ENCODE results near the gene ADSS1. TPM values are rescaled to one million over a fixed set of nuclear protein-coding genes. Genes with fewer than 3 reads are reported as not detected.

Gene ADSS1
- total and polyA plus RNA-seq, 2 experiments from 2014 or later: 3.8 to 7.6 TPM

DNA sequence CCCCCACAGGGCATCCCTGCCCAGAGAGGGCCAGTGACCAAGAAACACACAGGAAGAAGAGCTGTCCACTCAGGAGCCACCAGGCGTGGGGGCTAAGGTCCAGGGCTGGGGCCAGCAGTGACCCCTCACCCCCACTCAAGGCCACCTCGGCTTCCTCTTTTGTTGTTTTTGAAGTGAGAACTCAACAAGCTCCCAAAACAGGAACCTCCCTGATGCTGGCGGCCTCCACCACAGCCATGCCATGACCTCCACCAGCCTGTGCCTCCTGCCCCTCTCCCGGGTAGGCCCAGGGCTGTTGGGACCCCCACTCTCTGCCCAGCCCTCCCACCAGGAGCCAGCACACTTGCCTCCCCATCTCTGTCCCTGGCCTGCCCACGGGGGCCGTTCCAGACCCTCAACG lies 63.7 kb downstream of the ADSS1 start:
- TF ChIP-seq, protein P1, sequence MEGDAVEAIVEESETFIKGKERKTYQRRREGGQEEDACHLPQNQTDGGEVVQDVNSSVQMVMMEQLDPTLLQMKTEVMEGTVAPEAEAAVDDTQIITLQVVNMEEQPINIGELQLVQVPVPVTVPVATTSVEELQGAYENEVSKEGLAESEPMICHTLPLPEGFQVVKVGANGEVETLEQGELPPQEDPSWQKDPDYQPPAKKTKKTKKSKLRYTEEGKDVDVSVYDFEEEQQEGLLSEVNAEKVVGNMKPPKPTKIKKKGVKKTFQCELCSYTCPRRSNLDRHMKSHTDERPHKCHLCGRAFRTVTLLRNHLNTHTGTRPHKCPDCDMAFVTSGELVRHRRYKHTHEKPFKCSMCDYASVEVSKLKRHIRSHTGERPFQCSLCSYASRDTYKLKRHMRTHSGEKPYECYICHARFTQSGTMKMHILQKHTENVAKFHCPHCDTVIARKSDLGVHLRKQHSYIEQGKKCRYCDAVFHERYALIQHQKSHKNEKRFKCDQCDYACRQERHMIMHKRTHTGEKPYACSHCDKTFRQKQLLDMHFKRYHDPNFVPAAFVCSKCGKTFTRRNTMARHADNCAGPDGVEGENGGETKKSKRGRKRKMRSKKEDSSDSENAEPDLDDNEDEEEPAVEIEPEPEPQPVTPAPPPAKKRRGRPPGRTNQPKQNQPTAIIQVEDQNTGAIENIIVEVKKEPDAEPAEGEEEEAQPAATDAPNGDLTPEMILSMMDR (IDR thresholded peaks at IDR 0.05; ENCODE audit: poor library complexity): no peak
- TF ChIP-seq EZH2phosphoT487 (IDR thresholded peaks at IDR 0.05; ENCODE audit: low read depth, severe bottlenecking, unreplicated experiment) (no peak), EZH2 (IDR thresholded peaks at IDR 0.05; ENCODE audit: borderline replicate concordance) (no peak)
- Histone ChIP-seq H3K4me1 (ENCODE audit: insufficient read depth) (peaks cover 4% of the 10 kb centered on the region), H3K4me3 (no peak overlapping the region), H3K4me2 (no peak overlapping the region), H3K27me3 (no peaks in the 10 kb centered on the region), H3K9me2 (replicated peaks; ENCODE audit: insufficient read depth) (no peaks in the 10 kb centered on the region), H3K36me3 (replicated peaks; ENCODE audit: insufficient read depth, low read depth) (no peaks in the 10 kb centered on the region), H2AFZ (no peak overlapping the region), H3K9me3 (ENCODE audit: low read depth) (no peaks in the 10 kb centered on the region), H3K27ac (no peak overlapping the region), H3K79me2 (peaks cover 73% of the 10 kb centered on the region), H4K20me1 (ENCODE audit: insufficient read depth, poor library complexity, severe bottlenecking) (peaks cover 69% of the 10 kb centered on the region)
- DNase-seq (ENCODE audit: low spot score): no peak
- WGBS (ENCODE audit: low lambda C conversion rate, missing lambda C conversion rate): 94% methylated on average over 7 of the region's 7 CpGs

DNA sequence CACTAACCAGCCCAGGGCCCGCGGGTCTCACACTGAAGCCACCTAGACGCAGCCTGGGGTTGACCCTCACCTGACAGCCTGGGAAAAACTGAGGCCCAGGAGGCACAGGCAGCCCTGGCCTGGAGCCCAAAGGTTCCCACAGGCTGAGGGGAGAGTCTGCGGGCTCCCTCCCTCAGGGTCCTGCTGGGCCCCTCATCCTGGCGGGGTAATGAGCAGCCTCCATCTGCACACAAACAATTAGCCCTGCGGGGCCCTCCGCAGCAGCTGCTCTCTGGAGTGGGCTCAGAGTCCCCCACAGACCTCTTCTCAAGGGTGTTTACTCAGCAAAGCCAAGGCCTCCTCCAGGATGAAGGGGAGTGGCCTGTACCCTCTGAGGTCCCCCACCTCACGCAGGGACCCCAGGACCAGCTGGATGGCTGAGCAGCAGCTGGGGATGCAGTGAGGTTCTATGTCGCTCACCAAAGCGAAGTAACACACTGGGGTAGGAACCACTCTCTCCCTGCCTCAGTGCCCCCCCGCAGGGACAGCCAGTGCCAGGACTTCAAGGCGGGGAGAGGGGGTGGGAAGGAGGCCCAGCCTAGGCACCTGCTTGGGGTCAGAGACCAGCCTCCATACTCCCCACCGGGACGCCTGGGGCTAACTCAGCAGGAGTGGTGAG lies 64.3 kb downstream of the ADSS1 start:
- Histone ChIP-seq H3K4me2 (no peak overlapping the region), H2AFZ (no peak overlapping the region), H3K4me1 (ENCODE audit: insufficient read depth) (peaks cover 9% of the 10 kb centered on the region), H4K20me1 (ENCODE audit: insufficient read depth, poor library complexity, severe bottlenecking) (peaks cover 75% of the 10 kb centered on the region), H3K4me3 (no peak overlapping the region), H3K9me3 (ENCODE audit: low read depth) (no peaks in the 10 kb centered on the region), H3K9me2 (replicated peaks; ENCODE audit: insufficient read depth) (no peaks in the 10 kb centered on the region), H3K27ac (no peak overlapping the region), H3K36me3 (replicated peaks; ENCODE audit: insufficient read depth, low read depth) (no peaks in the 10 kb centered on the region), H3K79me2 (peaks cover 79% of the 10 kb centered on the region), H3K27me3 (no peaks in the 10 kb centered on the region)
- no peak for DNase-seq (ENCODE audit: low spot score)
- TF ChIP-seq EZH2 (IDR thresholded peaks at IDR 0.05; ENCODE audit: borderline replicate concordance) (no peak), EZH2phosphoT487 (IDR thresholded peaks at IDR 0.05; ENCODE audit: low read depth, severe bottlenecking, unreplicated experiment) (no peak)
- TF ChIP-seq, protein P1 (IDR thresholded peaks at IDR 0.05; ENCODE audit: poor library complexity): no peak
- WGBS (ENCODE audit: low lambda C conversion rate, missing lambda C conversion rate): 95% methylated on average over 14 of the region's 14 CpGs

DNA sequence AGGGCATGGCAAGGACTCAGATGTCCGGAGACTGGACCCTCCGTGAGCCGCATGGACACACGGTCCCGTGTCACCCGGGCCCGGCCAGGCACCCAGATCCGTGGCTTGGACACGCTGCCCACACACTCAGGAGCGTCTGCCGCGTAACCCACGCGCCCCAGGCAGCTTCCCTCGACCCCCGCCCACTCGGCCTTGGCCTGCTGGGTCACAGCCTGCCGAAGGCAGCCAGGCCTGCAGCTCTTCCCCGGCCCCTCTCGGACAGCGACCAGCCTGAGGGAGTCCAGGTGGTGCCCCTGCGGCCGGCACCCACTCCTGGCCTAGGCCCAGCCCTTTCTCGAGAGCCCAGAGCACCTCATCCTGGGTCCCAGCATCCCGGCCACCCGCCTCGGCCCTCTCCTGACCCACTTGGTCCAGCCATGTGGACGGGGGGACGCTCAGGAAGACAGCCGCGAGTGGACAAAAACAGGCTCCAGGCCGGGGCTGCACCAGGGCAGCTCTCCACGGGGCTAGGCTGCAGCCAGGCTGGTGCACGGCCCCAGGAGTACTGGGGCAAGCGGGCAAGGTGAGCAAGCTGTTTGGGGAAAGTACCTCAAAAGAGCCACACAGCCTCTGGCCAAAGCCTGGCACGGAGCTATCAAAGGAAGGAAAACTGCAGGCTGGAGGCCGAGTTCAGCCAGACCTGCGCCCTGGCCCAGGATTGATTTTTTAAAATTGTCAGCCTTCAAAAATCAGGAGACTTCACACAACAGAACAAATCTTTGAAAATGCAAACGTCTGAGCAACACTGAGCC lies 65.0 kb downstream of the ADSS1 start:
- Histone ChIP-seq H4K20me1 (ENCODE audit: insufficient read depth, poor library complexity, severe bottlenecking) (peaks cover 83% of the 10 kb centered on the region), H3K27me3 (no peaks in the 10 kb centered on the region), H3K4me3 (no peak overlapping the region), H3K27ac (no peak overlapping the region), H3K4me1 (ENCODE audit: insufficient read depth) (peaks cover 17% of the 10 kb centered on the region), H3K79me2 (peaks cover 83% of the 10 kb centered on the region), H2AFZ (no peak overlapping the region), H3K4me2 (no peak overlapping the region), H3K9me3 (ENCODE audit: low read depth) (no peaks in the 10 kb centered on the region), H3K36me3 (replicated peaks; ENCODE audit: insufficient read depth, low read depth) (no peaks in the 10 kb centered on the region), H3K9me2 (replicated peaks; ENCODE audit: insufficient read depth) (no peaks in the 10 kb centered on the region)
- no peak for DNase-seq (ENCODE audit: low spot score)
- 93% methylated on average over 38 of the region's 39 CpGs for WGBS (ENCODE audit: low lambda C conversion rate, missing lambda C conversion rate)
- TF ChIP-seq EZH2phosphoT487 (IDR thresholded peaks at IDR 0.05; ENCODE audit: low read depth, severe bottlenecking, unreplicated experiment): no peak
- TF ChIP-seq, protein P1 (IDR thresholded peaks at IDR 0.05; ENCODE audit: poor library complexity): no peak
- TF ChIP-seq EZH2 (IDR thresholded peaks at IDR 0.05; ENCODE audit: borderline replicate concordance): no peak

All from hepatocyte (in vitro differentiated cells).